Suppressor macrophage treated with lipopolysaccharide for 4 hours (primary cell): ENCODE data around the gene ELAVL2.

Source experiments
- DNase-seq: peaks from one replicate; pipeline ENCODE4 v3.0.0-alpha.2; 2020

Gene ELAVL2

GRCh38 chr9:23658376-23659258 is 167.4 kb downstream of the ELAVL2 start:
- DNase-seq = no peak

GRCh38 chr9:23651051-23651450 is 175.0 kb downstream of the ELAVL2 start:
- no peak for DNase-seq

- no peak for DNase-seq
Observed at GRCh38 chr9:23648651-23649050, 177.4 kb downstream of the ELAVL2 start.

DNA sequence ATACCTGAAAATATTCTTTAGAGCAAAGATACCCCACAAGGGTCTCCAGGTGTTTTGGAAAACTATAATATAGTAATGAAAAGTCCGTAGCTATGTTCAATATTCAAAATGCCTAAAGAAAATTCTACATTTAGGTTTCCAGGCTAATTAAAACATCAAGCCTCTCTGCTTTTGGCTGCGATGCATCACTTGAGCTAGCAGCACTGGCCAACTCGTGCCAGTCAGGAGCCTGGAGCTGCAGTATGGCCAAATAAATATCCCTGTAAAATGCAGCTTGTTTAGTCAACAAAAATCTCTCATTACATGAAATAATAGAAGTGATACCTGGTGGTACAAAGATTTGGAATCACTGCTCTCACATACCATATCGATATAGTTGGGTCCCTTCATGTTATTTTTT is 181.1 kb downstream of the ELAVL2 start:
- no peak for DNase-seq

DNA sequence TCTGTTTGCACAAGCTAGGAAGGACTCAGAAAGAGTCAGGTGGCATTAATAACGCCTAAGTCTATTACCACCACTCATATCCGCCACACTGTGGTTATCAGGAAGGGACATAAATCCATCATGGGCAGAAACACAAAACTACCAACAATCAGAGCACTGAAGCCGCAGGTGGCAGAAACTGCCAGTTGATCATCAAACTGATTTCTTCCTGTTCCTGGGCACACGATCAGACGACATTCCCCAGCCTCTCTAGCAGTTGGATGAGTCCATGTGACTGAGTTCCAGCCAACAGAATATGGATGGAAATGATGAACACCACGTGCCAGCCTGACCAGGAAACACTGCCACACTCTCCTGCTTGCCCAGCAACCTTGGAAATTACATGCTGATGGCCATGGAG is 181.7 kb downstream of the ELAVL2 start:
- DNase-seq = no peak

DNA sequence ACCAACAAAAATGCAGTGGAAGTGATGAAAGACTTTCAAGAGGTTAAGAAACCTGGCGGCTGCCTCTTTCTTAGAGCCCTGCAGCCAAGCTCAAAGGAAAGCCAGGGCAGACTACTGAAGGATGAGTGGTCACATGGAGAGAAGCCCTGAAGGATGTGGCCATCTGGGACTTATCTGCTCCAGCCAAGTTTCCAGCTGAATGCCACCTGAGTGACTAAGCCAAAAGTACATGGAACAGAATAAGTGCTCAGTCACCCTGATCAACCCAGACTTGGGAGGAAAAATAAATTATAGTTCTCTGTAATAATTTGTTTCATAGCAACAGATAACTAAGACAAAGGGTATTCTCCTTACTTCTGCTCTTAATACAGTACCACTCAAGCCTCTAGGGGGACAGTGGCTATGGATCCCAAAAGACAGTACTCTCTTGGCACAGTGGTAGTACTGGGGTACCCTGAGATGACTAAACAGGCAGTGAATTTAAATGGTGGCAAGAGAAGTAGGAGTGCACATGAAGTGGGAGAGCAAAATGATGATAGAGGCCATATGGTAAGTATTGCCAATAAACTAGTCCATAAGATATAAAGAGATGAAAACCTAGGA is 182.3 kb downstream of the ELAVL2 start:
- no peak for DNase-seq
